HepG2 (cell line): ENCODE data around the gene ZKSCAN1. TPM values are rescaled to one million over a fixed set of nuclear protein-coding genes. Genes with fewer than 3 reads are reported as not detected.

Experiments
- ATF2 ChIP-seq: sonication (generic); formaldehyde crosslinking; IDR thresholded peaks from 2 replicates; pipeline ENCODE4 v1.4.0; 2020; ENCODE audit warnings: missing genetic modification reagents
- HIVEP1 ChIP-seq: sonication (generic); formaldehyde crosslinking; IDR thresholded peaks from 2 replicates; pipeline ENCODE4 v1.4.0; 2020; ENCODE audit warnings: mild to moderate bottlenecking, missing genetic modification reagents
- MIER2 ChIP-seq: IDR thresholded peaks from 2 replicates; pipeline ENCODE4 v1.6.1; 2016; ENCODE audit warnings: missing biosample characterization, missing genetic modification reagents
- SMARCC2 ChIP-seq: fragments of 450-650 bp; IDR thresholded peaks from 2 replicates; pipeline ENCODE4 v1.6.1; 2017; ENCODE audit warnings: antibody characterized with exemption, mild to moderate bottlenecking
- TOPORS ChIP-seq: sonication (generic); formaldehyde crosslinking; IDR thresholded peaks from 2 replicates; pipeline ENCODE4 v1.8.0; 2023; ENCODE audit warnings: mild to moderate bottlenecking, missing genetic modification reagents
- ZBTB2 ChIP-seq: sonication (generic); formaldehyde crosslinking; IDR thresholded peaks from 2 replicates; pipeline ENCODE4 v1.8.0; 2022; ENCODE audit warnings: low read depth, missing genetic modification reagents
- ZBTB25 ChIP-seq: IDR thresholded peaks from 2 replicates; pipeline ENCODE4 v1.6.1; 2018; ENCODE audit warnings: missing genetic modification reagents
- ZMYM4 ChIP-seq: sonication (generic); formaldehyde crosslinking; IDR thresholded peaks from 2 replicates; pipeline ENCODE4 v1.8.1; 2023; ENCODE audit warnings: mild to moderate bottlenecking, missing genetic modification reagents
- ZNF383 ChIP-seq: sonication (generic); formaldehyde crosslinking; IDR thresholded peaks from 2 replicates; pipeline ENCODE4 v1.4.0; 2020; ENCODE audit warnings: missing genetic modification reagents, mild to moderate bottlenecking, borderline replicate concordance
- ZNF720 ChIP-seq: sonication (generic); formaldehyde crosslinking; IDR thresholded peaks from 2 replicates; pipeline ENCODE4 v1.4.0; 2020; ENCODE audit warnings: missing genetic modification reagents
- ZSCAN12 ChIP-seq: sonication (generic); formaldehyde crosslinking; IDR thresholded peaks from 2 replicates; pipeline ENCODE4 v1.9.0; 2021; ENCODE audit warnings: mild to moderate bottlenecking, missing genetic modification reagents
- polyA plus RNA-seq, 8 experiments: library from polyadenylated mRNA; depleted of rRNA in 3 of 8; stranded (reverse) in 7 of 8; unstranded in 1 of 8; fragments of >200 nt; fragmentation: Illumina TruSeq in 4 of 8; extraction: Trizol in 4 of 8; gene quantifications; 2 replicates each; pipeline versions ENCODE4 v1.2.1 to v1.2.3, GENCODE V29; 2011 to 2016; ENCODE audit warnings: low read depth in 4 of 8, missing spikeins in 1 of 8, mixed read lengths in 1 of 8; ENCODE audit not compliant: insufficient read depth in 1 of 8
- total RNA-seq, 5 experiments: library from RNA; depleted of rRNA; stranded (reverse); fragments of >200 nt; fragmentation: Illumina TruSeq; extraction: Trizol; gene quantifications; 2 replicates each; pipeline ENCODE4 v1.2.3, GENCODE V29; 2016; ENCODE audit warnings: low read depth in 1 of 5
- TF ChIP-seq, protein P1 (sequence below), 2 experiments: sonication (generic) in 1 of 2; formaldehyde crosslinking in 1 of 2; IDR thresholded peaks; 2 replicates each; pipeline versions ENCODE4 v1.4.0 to v1.6.1; 2016 to 2020; ENCODE audit warnings: borderline replicate concordance in 1 of 2, low read depth in 1 of 2, mild to moderate bottlenecking in 1 of 2, missing genetic modification reagents in 1 of 2
- TF ChIP-seq, protein P2 (sequence below): sonication (generic); formaldehyde crosslinking; IDR thresholded peaks from 2 replicates; pipeline ENCODE4 v1.5.0; 2020; ENCODE audit warnings: missing genetic modification reagents
- TF ChIP-seq, protein P3 (sequence below), 2 experiments: IDR thresholded peaks; 2 replicates each; pipeline ENCODE4 v1.6.1; 2011 to 2012; ENCODE audit warnings: low read length in 2 of 2, borderline replicate concordance in 1 of 2, low read depth in 1 of 2, mild to moderate bottlenecking in 1 of 2, moderate library complexity in 1 of 2

Gene ZKSCAN1
- total and polyA plus RNA-seq, 2 of the 13 experiments (the other 11 are each of a cell fraction or from before 2014, with no cell fraction given) = 46.4 to 60.6 TPM

GRCh38 chr7:99997545-99998137 lies 17.8 kb upstream of the ZKSCAN1 start (continued):
- TF ChIP-seq ZNF383 (no peak), ZSCAN12 (peak; percentile 9), TOPORS (CRISPR knock-in tag) (no peak), ZBTB2 (no peak), ATF2 (CRISPR knock-in tag) (peak; percentile 77), MIER2 (CRISPR knock-in tag) (0 out of 2 replicates have a peak, but pooled peaks have one; percentile 10), SMARCC2 (no peak), ZMYM4 (0 out of 2 replicates have a peak, but pooled peaks have one; percentile 37), HIVEP1 (CRISPR knock-in tag) (peak; percentile 77), ZNF720 (no peak), ZBTB25 (peak; percentile 93)
- TF ChIP-seq, protein P1, sequence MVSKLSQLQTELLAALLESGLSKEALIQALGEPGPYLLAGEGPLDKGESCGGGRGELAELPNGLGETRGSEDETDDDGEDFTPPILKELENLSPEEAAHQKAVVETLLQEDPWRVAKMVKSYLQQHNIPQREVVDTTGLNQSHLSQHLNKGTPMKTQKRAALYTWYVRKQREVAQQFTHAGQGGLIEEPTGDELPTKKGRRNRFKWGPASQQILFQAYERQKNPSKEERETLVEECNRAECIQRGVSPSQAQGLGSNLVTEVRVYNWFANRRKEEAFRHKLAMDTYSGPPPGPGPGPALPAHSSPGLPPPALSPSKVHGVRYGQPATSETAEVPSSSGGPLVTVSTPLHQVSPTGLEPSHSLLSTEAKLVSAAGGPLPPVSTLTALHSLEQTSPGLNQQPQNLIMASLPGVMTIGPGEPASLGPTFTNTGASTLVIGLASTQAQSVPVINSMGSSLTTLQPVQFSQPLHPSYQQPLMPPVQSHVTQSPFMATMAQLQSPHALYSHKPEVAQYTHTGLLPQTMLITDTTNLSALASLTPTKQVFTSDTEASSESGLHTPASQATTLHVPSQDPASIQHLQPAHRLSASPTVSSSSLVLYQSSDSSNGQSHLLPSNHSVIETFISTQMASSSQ (IDR thresholded peaks at IDR 0.05; ENCODE audit: low read depth) = no peak
- TF ChIP-seq, protein P1 (CRISPR knock-in tag; IDR thresholded peaks at IDR 0.05; ENCODE audit: borderline replicate concordance) = peak; percentile 71; the same call in 1 of the 2 replicates
- TF ChIP-seq, protein P2, sequence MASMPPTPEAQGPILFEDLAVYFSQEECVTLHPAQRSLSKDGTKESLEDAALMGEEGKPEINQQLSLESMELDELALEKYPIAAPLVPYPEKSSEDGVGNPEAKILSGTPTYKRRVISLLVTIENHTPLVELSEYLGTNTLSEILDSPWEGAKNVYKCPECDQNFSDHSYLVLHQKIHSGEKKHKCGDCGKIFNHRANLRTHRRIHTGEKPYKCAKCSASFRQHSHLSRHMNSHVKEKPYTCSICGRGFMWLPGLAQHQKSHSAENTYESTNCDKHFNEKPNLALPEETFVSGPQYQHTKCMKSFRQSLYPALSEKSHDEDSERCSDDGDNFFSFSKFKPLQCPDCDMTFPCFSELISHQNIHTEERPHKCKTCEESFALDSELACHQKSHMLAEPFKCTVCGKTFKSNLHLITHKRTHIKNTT (CRISPR knock-in tag) = no peak
- TF ChIP-seq, protein P3, sequence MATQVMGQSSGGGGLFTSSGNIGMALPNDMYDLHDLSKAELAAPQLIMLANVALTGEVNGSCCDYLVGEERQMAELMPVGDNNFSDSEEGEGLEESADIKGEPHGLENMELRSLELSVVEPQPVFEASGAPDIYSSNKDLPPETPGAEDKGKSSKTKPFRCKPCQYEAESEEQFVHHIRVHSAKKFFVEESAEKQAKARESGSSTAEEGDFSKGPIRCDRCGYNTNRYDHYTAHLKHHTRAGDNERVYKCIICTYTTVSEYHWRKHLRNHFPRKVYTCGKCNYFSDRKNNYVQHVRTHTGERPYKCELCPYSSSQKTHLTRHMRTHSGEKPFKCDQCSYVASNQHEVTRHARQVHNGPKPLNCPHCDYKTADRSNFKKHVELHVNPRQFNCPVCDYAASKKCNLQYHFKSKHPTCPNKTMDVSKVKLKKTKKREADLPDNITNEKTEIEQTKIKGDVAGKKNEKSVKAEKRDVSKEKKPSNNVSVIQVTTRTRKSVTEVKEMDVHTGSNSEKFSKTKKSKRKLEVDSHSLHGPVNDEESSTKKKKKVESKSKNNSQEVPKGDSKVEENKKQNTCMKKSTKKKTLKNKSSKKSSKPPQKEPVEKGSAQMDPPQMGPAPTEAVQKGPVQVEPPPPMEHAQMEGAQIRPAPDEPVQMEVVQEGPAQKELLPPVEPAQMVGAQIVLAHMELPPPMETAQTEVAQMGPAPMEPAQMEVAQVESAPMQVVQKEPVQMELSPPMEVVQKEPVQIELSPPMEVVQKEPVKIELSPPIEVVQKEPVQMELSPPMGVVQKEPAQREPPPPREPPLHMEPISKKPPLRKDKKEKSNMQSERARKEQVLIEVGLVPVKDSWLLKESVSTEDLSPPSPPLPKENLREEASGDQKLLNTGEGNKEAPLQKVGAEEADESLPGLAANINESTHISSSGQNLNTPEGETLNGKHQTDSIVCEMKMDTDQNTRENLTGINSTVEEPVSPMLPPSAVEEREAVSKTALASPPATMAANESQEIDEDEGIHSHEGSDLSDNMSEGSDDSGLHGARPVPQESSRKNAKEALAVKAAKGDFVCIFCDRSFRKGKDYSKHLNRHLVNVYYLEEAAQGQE (IDR thresholded peaks at IDR 0.05; ENCODE audit: borderline replicate concordance in 1 of 2, low read depth in 1 of 2, low read length in 2 of 2) = peak in 1 of 2 experiments; percentile 77; a peak in 1 of 4 replicates
